Measurements from ENCODE around the gene MYH10.

DNA sequence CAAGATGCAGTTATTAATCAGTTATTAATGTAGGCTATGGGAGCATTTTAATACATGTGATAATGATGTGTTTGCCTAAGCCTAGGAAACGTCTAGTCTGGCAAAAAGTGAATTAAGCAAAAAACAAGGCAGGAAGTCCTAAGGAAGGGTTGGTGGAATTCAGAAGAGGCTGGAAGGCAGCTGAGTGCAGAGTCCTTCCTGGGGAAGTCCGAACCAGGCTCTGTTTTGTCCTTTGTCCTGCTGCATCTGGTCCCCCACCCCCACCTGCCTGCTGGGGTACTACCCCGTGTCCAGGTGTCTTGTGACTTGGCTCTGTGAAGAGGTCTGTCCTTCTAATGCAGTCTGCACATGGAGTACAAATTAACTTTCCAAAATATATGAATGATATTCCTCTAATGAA is 1.5 kb upstream of the MYH10 start:
- TF ChIP-seq, protein P1, sequence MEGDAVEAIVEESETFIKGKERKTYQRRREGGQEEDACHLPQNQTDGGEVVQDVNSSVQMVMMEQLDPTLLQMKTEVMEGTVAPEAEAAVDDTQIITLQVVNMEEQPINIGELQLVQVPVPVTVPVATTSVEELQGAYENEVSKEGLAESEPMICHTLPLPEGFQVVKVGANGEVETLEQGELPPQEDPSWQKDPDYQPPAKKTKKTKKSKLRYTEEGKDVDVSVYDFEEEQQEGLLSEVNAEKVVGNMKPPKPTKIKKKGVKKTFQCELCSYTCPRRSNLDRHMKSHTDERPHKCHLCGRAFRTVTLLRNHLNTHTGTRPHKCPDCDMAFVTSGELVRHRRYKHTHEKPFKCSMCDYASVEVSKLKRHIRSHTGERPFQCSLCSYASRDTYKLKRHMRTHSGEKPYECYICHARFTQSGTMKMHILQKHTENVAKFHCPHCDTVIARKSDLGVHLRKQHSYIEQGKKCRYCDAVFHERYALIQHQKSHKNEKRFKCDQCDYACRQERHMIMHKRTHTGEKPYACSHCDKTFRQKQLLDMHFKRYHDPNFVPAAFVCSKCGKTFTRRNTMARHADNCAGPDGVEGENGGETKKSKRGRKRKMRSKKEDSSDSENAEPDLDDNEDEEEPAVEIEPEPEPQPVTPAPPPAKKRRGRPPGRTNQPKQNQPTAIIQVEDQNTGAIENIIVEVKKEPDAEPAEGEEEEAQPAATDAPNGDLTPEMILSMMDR (IDR thresholded peaks at IDR 0.05; ENCODE audit: low read length): no peak
- TF ChIP-seq EZH2 (optimal IDR thresholded peaks at IDR 0.05; ENCODE audit: low read depth, low read length): no peak

Measured in MM.1S (cell line).